ENCODE data around the gene STAT5B.
A peak's percentile ranks its signal among the peaks of the same experiment; 100 is the strongest.
"Not testable (repeated sequence)": the region's sequence is repeated elsewhere in the genome, so short reads cannot be mapped to it uniquely, and the experiment has no call there.

Gene STAT5B

GRCh38 chr17:42252597-42253550 is 23.3 kb downstream of the STAT5B start:
- no peak for DNase-seq (ENCODE audit: low read depth, low spot score)
- no peak for TF ChIP-seq CTCF (IDR thresholded peaks at IDR 0.05; ENCODE audit: low read depth, low read length)
- in situ Hi-C loops (cut with HindIII; ENCODE audit: low sequenced_read_pairs) = no loop called here
- no peak overlapping the region for H3K4me3 ChIP-seq (ENCODE audit: low read depth, low read length)

- in situ Hi-C loops (cut with HindIII; ENCODE audit: low sequenced_read_pairs) = no loop called here
- DNase-seq (ENCODE audit: low read depth, low spot score) = peak; percentile 33
- no peak overlapping the region for H3K4me3 ChIP-seq (ENCODE audit: low read depth, low read length)
- peak; percentile 32 for TF ChIP-seq CTCF (IDR thresholded peaks at IDR 0.05; ENCODE audit: low read depth, low read length)
Measured at GRCh38 chr17:42251115-42251514, 25.1 kb downstream of the STAT5B start.

GRCh38 chr17:42249681-42250446 is 26.3 kb downstream of the STAT5B start:
- TF ChIP-seq CTCF (IDR thresholded peaks at IDR 0.05; ENCODE audit: low read depth, low read length) = no peak
- in situ Hi-C loops (cut with HindIII; ENCODE audit: low sequenced_read_pairs) = no loop called here
- no peak overlapping the region for H3K4me3 ChIP-seq (ENCODE audit: low read depth, low read length)
- DNase-seq (ENCODE audit: low read depth, low spot score) = no peak

- H3K4me3 ChIP-seq (ENCODE audit: low read depth, low read length) = no peak overlapping the region
- in situ Hi-C loops (cut with HindIII; ENCODE audit: low sequenced_read_pairs) = no loop called here
- TF ChIP-seq CTCF (IDR thresholded peaks at IDR 0.05; ENCODE audit: low read depth, low read length) = no peak
Measured at GRCh38 chr17:42248351-42249179, 27.6 kb downstream of the STAT5B start.

GRCh38 chr17:42247734-42248133 is 28.5 kb downstream of the STAT5B start:
- peak; percentile 40 for DNase-seq (ENCODE audit: low read depth, low spot score)
- no peak overlapping the region for H3K4me3 ChIP-seq (ENCODE audit: low read depth, low read length)
- in situ Hi-C loops (cut with HindIII; ENCODE audit: low sequenced_read_pairs) = no loop called here
- TF ChIP-seq CTCF (IDR thresholded peaks at IDR 0.05; ENCODE audit: low read depth, low read length) = no peak

More at GRCh38 chr17:42248351-42249179, 27.6 kb downstream of the STAT5B start:
- DNase-seq (ENCODE audit: low read depth, low spot score) = peak; percentile 82

GRCh38 chr17:42246515-42246914 is 29.7 kb downstream of the STAT5B start:
- in situ Hi-C loops (cut with HindIII; ENCODE audit: low sequenced_read_pairs) = no loop called here
- DNase-seq (ENCODE audit: low read depth, low spot score) = peak; percentile 38
- TF ChIP-seq CTCF (IDR thresholded peaks at IDR 0.05; ENCODE audit: low read depth, low read length) = no peak
- H3K4me3 ChIP-seq (ENCODE audit: low read depth, low read length) = no peak overlapping the region

- H3K4me3 ChIP-seq (ENCODE audit: low read depth, low read length); DNase-seq (ENCODE audit: low read depth, low spot score); in situ Hi-C loops (cut with HindIII; ENCODE audit: low sequenced_read_pairs): not testable (repeated sequence)
Measured at GRCh38 chr17:42245183-42245582, 31.0 kb downstream of the STAT5B start.

GRCh38 chr17:42244116-42244515 is 32.1 kb downstream of the STAT5B start:
- H3K4me3 ChIP-seq (ENCODE audit: low read depth, low read length); in situ Hi-C loops (cut with HindIII; ENCODE audit: low sequenced_read_pairs); DNase-seq (ENCODE audit: low read depth, low spot score): not testable (repeated sequence)

All from astrocyte of the spinal cord (primary cell).